Measurements from ENCODE around the gene CBFB. TPM values are rescaled to one million over a fixed set of nuclear protein-coding genes. Genes with fewer than 3 reads are reported as not detected.

The CBFB gene
- total RNA-seq, 4 donors from 2014 or later = 26.0 to 59.3 (median 41.9) TPM

- H3K27me3 ChIP-seq = no peaks in the 10 kb centered on the region
- no peak for DNase-seq
- intact Hi-C loops (cut with DNase I) = no loop called here
- no peak for TF ChIP-seq POLR2A (IDR thresholded peaks at IDR 0.05)
- TF ChIP-seq, protein P1, sequence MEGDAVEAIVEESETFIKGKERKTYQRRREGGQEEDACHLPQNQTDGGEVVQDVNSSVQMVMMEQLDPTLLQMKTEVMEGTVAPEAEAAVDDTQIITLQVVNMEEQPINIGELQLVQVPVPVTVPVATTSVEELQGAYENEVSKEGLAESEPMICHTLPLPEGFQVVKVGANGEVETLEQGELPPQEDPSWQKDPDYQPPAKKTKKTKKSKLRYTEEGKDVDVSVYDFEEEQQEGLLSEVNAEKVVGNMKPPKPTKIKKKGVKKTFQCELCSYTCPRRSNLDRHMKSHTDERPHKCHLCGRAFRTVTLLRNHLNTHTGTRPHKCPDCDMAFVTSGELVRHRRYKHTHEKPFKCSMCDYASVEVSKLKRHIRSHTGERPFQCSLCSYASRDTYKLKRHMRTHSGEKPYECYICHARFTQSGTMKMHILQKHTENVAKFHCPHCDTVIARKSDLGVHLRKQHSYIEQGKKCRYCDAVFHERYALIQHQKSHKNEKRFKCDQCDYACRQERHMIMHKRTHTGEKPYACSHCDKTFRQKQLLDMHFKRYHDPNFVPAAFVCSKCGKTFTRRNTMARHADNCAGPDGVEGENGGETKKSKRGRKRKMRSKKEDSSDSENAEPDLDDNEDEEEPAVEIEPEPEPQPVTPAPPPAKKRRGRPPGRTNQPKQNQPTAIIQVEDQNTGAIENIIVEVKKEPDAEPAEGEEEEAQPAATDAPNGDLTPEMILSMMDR (IDR thresholded peaks at IDR 0.05) = no peak
- H3K27ac ChIP-seq = no peak overlapping the region
- no peaks in the 10 kb centered on the region for H3K9me3 ChIP-seq
- no peaks in the 10 kb centered on the region for H3K4me1 ChIP-seq
- 58 to 75% methylated on average over 4 of the region's 4 CpGs for WGBS, 2 donors
- H3K4me3 ChIP-seq = no peak overlapping the region
- no peaks in the 10 kb centered on the region for H3K36me3 ChIP-seq
Measured at GRCh38 chr16:67022531-67023214, 6.3 kb upstream of the CBFB start.

DNA sequence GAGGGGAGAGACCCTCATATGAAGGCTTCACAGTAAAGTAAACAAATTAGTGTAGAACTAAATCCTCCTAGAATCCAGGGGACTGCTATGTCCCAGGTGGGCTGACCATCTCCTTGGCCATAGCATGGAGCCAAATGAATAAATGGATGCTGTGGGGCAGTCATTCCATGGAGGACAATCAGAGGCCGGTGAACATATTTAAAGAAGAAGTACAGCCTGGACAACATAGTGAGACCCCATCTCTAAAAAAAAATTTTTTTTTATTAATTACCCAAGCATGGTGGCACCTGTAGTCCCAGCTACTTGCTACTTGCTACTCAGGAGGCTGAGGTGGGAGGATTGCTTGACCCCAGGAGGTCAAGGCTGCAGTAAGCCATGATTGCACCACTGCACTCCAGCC, 5.3 kb upstream of the CBFB start:
- Histone ChIP-seq H3K4me3 (no peak overlapping the region), H3K27me3 (no peaks in the 10 kb centered on the region), H3K9me3 (no peaks in the 10 kb centered on the region), H3K36me3 (no peaks in the 10 kb centered on the region), H3K4me1 (peaks cover 0 to 9% (median 5%) of the 10 kb centered on the region in 3 donors), H3K27ac (no peak overlapping the region)
- no peak for DNase-seq
- TF ChIP-seq POLR2A (IDR thresholded peaks at IDR 0.05) = no peak
- TF ChIP-seq, protein P1 (IDR thresholded peaks at IDR 0.05) = no peak
- WGBS, 2 donors = 87 to 100% methylated on average over 1 of the region's 1 CpG
- intact Hi-C loops (cut with DNase I) = no loop called here

- H3K27me3 ChIP-seq = no peaks in the 10 kb centered on the region
- WGBS, 2 donors = 57 to 62% methylated on average over 4 of the region's 4 CpGs
- intact Hi-C loops (cut with DNase I) = no loop called here
Measured at GRCh38 chr16:67024384-67025209, 4.4 kb upstream of the CBFB start.

DNA sequence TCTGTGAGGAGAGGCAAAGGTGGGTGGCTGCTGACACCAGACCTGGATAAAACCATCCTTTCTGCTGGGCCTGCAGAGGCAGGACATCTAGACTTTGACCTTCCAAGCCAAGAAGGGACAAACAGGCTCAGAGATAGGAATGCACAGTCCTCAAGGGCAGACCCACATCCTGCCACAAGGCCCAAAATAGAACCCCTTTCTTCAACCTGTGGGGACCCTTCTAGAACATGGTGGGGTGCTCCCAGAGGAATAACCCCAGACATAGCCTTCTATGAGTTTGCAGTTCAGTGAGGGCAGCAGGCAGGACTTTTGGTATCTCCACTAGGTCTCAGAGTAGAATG, 3.8 kb upstream of the CBFB start:
- Histone ChIP-seq H3K36me3 (no peaks in the 10 kb centered on the region), H3K4me3 (no peak overlapping the region), H3K27ac (no peak overlapping the region), H3K4me1 (peaks cover 1 to 13% (median 5%) of the 10 kb centered on the region in 3 donors), H3K9me3 (no peaks in the 10 kb centered on the region), H3K27me3 (no peaks in the 10 kb centered on the region)
- intact Hi-C loops (cut with DNase I) = no loop called here
- TF ChIP-seq, protein P1 (IDR thresholded peaks at IDR 0.05) = no peak
- no peak for TF ChIP-seq POLR2A (IDR thresholded peaks at IDR 0.05)
- DNase-seq = no peak

More at GRCh38 chr16:67024384-67025209, 4.4 kb upstream of the CBFB start:
- no peaks in the 10 kb centered on the region for H3K9me3 ChIP-seq
- H3K36me3 ChIP-seq = no peaks in the 10 kb centered on the region
- TF ChIP-seq, protein P1 (IDR thresholded peaks at IDR 0.05) = no peak
- no peak for TF ChIP-seq POLR2A (IDR thresholded peaks at IDR 0.05)
- H3K27ac ChIP-seq = no peak overlapping the region
- no peak overlapping the region for H3K4me3 ChIP-seq
- no peak for DNase-seq
- peaks cover 0 to 10% (median 5%) of the 10 kb centered on the region in 3 donors for H3K4me1 ChIP-seq

- intact Hi-C loops (cut with DNase I) = no loop called here
- DNase-seq = no peak
Measured at GRCh38 chr16:67026570-67026969, 2.4 kb upstream of the CBFB start.

More at GRCh38 chr16:67026570-67026969, 2.4 kb upstream of the CBFB start:
- H3K4me3 ChIP-seq = no peak overlapping the region
- H3K36me3 ChIP-seq = peaks cover 0 to 5% (median 0%) of the 10 kb centered on the region in 3 donors
- peaks cover 11 to 27% (median 19%) of the 10 kb centered on the region in 3 donors for H3K4me1 ChIP-seq
- H3K9me3 ChIP-seq = no peaks in the 10 kb centered on the region
- H3K27me3 ChIP-seq = no peaks in the 10 kb centered on the region
- no peak overlapping the region for H3K27ac ChIP-seq
- TF ChIP-seq POLR2A (IDR thresholded peaks at IDR 0.05) = no peak
- TF ChIP-seq, protein P1 (IDR thresholded peaks at IDR 0.05) = no peak
- WGBS, 2 donors = 91 to 100% methylated on average over 3 to 4 of the region's 4 CpGs
